Activated CD8-positive, alpha-beta memory T cell treated with anti-CD3 and anti-CD28 coated beads, Interleukin-2, amount 50 U/mL, for 1 hour (primary cell): ENCODE measurements around the gene PLCL1.

Experiments
- DNase-seq: peaks from one replicate; pipeline ENCODE4 v3.0.0-alpha.2; 2020; ENCODE audit errors: extremely low read depth

Gene PLCL1

DNA sequence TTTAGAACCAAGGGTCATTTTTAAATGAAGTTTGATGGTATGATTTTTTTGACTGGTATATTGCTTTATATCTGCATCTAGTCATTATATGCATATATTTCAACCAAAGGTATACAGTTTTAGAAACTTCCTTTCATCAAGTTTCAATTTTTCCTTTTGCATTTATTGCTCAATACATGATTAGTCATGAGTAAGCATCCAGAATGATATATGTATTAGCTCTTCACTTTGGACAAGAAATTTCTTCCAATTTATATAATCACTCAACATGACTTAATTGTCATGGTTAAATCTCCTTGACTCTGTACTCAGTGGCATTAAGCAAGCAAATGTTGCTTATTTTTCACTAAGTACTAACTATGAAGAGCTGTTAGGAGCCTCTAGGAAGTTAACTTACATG, 123.6 kb downstream of the PLCL1 start:
- no peak for DNase-seq

DNA sequence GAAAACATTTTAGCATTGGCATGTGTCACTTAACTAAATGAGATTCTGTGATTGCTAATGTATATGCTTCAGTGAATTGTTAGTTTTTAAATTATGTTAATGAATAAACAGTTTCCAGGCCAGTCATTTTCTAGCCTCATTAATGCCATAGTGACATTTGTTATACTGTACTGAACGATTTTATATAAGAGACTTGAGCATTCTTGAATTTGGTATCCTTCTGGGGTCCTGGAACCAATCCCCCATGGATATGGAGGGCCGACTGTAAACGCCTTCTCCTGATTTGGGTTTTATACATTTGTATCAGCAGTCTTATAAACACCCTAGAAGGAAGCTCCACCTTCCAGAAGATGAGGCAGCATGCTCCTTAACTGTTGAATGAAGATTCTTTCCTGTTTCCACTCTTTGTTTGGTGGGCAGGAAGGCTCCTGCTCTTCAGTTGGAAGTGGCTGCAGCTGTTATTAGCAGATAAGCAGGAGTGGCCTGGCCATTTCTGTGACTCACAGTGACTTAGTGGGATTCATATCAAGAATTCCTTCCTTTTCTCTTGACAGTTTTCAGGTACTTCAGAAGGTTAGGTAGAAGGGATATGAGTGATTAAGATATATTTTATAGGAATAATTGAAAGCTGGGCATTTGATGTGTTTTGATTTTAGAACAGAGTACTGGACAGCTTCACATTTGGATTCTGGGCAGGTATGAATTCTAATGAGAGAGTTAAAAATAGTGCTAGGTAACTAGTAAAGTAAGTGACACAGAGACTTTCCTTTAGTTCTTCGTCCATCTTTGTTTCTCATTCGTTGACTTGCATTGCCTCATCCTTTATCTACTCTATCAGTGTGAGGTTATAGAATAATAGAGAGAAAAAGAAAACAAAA, 124.9 kb downstream of the PLCL1 start:
- no peak for DNase-seq

DNA sequence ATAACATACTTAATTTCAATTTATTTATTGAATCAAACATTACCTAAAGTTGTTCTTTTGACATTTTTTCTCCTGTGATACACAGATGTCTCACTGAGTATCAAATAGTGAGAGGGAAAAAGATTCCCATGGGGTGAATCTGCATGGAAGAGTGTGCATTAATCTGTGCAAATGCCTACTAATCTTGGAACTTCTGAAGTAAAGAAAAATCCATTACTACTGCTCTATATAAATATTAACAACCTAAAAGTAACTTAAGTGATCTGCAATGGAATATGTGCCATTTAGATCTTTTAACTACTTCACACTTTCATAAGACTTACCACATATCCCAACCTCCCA, 125.5 kb downstream of the PLCL1 start:
- DNase-seq = no peak

DNA sequence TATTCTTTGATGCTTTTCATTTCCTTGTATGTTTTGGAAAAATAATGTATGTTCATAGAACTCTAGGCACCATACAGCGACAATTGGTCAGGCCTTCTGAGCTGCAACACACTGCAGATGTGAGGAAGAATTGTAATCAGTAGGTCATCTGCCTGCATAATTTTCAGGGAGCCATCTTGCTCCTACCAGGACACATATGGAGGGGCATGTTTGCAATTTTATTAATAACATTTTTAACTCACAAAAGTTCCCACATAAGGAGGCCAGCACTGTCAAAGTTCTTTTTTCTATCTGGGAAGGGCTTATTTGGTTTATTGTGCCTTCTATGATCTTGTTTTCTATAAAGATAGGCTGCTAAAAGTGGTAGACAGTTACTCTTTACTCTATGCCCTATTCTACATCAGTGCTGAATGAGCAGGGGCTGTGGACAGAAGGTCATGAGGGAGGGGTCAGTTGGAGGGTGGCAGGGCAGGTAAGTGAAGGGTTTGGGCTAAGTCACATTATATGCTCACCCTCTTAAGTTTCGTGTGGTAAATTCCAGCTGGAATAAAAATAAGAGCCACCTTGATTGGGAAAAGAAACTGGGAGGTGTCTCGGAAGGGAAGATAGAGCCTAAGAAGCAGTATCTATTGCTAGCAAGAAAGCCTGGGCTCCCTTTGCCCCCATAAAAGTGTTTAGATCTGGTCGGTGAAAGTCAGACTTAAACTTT, 126.3 kb downstream of the PLCL1 start:
- DNase-seq = no peak

DNA sequence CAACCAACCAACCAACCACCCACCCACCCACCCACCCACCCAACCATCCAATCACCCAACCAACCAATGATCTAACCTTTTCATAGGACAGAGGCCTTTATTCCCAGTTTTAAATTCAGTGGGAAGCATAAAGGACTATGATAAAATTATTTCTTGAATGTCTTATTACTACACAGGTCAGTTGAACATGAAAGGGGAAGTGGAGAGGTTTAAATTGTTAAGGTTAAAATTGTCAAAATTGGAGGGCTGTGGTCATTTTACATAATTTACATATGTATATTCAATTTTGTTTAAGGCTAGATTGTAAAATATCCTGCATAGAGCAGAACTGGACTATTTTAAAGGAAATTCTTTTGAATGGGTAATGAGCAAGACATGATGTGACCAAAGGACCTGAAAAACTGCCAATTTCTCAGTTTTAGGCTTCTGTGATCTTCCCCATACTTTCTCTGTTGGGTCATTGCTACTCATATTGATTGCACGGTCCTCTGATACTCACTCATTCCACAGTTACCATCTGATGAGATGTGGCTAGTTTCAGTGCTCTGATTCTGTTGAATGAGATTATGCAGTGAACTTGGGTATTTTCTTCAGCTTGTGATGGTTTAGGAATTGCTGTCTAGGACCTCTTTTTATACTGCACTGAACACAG, 127.4 kb downstream of the PLCL1 start:
- DNase-seq = no peak

DNA sequence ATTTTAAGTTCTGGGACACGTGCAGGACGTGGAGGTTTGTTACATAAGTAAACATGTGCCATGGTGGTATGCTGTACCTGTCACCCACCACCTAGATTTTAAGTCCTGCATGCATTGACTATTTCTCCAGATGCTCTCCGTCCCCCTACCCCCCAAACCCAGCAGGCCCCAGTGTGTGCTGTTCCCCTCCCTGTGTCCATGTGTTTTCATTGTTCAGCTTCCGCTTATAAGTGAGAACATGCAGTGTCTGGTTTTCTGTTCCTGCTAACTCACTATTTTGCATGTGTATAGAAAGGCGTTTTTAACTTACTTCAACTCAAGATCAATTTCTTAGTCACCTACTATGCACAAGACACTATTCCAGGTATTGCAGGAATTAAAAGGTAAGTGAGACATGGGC, 128.0 kb downstream of the PLCL1 start:
- DNase-seq = no peak

DNA sequence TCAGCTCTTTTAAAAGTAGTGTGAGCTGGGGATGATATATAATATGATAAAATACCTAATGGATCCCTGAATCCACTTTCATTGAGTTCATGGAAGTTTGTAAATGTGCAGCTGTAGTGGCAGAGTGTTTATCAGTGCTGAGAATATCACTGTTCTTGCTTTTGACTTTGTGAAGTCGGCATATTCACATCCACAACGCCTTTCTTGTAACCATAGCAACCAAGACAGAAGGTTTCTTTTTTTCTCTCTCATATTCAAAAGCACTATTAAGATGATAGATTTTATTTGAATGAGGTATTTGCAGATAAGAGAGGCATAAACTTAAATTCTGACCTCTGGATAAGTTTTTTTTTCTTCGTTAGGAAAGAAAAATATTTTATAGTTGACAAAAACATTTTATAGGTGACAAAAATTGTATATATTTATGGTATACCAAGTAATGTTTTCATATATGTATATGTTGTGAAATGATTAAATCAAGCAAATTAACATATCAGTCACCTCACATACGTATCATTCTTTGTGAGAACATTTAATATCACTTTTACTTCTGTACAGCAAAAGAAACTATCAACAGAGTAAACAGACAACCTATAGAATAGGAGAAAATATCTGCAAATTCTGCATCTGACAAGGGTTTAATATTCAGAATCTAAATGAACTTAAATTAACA, 130.0 kb downstream of the PLCL1 start:
- no peak for DNase-seq

DNA sequence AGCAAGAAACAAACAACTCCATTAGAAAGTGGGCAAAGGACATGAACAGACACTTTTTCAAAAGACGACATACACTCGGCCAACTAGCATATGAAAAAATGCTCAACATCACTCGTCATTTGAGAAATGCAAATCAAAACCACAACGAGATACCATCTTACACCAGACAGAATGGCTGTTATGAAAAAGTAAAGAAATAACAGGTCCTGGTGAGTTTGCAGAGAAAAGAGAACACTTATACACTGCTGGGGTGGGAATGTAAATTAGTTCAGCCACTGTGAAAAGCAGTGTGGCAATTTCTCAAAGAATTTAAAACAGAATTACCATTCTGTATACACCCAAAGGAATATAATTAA, 130.5 kb downstream of the PLCL1 start:
- no peak for DNase-seq

DNA sequence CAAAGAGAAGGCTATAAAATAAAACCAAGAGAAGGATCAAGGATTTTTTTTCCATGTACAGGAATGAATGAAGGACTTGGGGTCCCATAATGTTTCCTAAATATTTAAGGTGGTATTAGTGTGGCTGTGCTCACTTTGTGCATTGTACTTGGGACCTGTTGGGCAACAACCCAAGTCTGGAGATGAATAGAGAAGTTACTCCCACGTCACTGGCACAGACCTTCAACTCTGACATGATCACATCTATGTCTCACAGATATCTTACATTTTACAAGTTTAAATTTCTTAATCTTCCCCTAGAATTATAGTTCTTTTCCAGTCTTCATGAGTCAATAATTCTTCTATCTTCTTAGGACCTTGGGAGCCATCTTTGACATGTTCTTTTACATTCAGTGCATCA, 133.4 kb downstream of the PLCL1 start:
- DNase-seq = no peak

DNA sequence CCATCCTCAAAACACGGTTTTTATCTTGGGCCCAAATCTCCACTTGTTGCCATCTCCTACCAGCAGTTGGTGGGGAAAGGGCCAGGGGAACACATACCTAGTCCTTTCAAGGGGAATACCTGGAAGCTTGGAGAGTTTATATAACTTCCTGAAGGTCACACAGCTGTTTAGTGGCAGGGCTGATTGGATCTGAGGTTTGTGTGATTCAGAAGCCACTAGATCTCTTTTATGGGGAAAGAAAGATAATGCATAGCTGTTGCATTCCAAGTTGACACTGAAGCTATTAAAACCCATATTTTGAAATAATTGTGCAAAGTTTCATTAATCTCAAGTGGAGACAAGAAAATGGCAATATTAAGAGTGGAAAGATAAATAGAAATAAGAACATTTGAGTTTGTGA, 134.2 kb downstream of the PLCL1 start:
- no peak for DNase-seq

DNA sequence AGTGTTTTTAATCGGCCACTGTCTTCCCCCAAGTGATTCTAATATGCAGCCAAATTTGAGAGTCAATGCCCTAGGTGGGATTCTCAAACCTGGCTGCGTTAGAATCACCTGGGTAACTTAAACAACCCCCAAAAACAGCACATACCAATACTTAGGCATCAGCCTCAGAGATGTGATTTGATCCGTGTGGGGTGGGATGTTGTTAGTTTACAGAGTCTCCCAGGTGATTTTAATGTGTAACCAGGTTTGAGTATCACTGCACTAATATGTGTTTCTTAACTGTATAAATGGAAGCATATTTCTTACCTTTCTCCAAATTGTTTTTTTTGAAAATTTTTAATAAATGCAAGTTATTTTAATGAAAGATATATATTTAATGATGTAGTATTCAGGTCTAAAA, 135.4 kb downstream of the PLCL1 start:
- DNase-seq = no peak

DNA sequence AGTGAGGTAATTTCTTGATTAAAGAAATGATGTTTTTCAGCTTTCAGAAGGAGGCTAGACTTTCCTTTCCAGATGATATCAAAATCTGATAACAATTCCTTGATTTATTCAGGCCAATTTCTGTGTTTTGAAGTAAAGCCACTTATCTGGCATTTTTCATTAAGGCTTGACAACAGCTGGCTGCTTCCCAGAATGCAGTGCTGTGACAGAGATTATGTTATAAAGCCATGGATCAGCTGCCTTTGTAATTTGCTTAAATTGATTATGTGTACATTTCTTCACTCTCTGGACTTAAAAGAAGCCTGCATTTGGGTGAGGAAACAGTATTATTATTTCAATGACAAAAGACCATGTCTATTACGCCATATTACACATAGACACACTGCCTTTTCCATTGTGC, 136.0 kb downstream of the PLCL1 start:
- DNase-seq = no peak

DNA sequence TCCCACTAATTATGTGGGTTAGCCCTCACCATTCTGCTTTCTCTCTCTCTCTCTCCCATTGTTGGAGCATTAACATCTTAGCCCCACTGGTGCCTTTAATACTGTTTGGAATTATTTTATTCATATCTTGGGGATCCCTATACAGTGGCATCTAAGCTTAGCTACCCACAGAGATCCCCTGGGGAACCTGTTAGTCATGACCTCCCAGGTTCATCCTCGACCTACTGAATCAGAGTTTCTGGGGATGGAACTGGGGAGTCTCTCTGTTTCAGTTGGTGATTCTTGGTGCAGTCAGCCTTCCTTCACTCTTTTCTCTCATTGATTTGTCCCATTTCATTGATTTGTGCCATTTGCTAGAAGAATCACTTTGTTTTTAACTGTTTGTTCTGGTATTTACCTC, 137.3 kb downstream of the PLCL1 start:
- no peak for DNase-seq

DNA sequence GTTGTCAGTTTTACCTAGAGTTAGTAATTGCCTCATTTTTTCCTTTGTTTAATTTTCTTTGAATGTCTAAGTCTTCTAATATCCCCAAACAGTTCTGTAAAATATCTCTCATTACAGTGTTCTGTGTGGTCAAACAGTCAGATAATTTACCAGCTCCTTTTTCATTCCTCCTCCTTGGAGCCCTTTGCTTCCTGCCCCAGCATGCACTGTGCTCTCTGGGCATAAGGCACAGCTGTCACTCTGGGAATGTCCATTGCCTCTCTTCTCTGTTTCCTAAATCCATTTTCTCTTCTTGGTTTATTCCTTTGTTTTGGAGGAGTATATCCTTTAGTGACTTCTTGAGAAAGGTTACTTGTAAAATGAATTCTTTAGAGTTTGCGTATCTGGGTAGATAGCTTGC, 139.3 kb downstream of the PLCL1 start:
- no peak for DNase-seq

DNA sequence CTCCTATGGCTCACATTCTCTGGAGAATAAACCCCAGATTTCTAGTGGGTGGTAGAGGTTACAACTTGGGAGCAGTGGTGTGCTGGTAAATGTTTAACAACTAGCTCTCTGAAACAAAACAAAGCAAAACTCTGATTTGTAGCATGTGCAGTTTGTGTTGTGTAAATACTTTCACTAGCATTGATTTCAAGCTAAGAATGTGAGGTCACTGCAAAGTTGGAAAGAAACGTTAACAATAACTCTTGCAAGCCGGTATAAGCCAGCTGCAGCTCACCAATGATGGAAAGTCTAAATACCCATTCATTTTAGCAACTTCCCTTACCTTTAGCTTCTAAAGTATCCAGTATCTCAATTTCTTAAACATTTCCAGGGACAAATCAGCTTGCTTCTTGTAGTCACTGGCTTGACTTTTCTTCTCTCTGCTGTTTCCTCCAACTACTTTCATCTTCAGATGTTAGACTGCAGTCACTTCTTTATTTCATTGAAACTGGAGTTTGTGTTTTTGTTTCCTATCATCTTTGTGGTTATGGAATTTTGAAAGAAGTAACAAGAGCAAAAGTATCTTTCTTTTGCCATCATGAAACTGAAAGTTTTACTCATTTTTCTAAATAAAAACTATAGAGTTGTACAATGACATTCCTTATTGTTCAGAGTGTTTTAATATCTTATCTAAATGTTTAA, 140.2 kb downstream of the PLCL1 start:
- no peak for DNase-seq

DNA sequence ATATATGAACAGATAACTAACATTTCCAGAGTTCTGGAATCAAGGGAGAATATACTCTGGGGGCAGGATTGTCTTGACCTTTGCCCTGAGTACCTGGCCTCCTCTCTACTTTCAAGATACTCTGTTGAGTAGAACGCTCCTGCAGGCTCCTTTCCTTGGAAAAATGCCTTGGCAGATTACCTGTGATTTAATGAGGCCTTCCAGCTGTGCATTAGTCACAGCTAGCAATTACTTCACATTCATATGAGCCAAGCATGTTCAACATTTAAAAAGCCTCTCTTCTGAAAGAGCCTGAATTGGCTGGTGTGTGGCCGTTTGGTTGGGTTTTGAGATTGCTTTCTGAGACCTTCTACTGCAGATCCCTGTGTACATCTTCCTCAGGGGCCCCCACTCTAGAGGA, 142.2 kb downstream of the PLCL1 start:
- DNase-seq = no peak

DNA sequence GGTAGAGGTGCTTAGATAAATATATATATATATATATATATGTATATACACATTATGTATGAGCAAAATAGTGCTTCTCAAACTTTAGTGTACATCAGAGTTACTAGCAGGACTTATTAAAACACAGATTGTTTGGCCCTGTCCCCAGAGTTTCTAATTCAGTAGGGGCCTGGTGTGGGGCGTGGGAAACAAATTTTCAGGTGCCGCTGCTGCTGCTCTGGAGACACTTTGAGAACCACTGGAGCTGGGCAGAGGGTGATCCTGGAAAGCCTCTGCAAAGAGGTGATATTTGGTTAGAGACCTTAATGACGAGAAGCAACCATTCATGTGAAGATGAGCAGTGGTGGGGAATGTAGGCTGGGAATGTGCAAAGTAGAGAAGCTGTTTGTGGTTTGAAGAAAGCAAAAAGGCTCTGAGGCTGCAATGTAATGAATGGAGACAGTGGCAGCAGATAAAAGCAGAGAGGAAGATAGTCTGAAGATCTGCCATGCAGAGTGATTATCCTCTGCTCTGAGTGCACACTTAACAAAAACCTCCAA, 142.9 kb downstream of the PLCL1 start:
- DNase-seq = no peak

DNA sequence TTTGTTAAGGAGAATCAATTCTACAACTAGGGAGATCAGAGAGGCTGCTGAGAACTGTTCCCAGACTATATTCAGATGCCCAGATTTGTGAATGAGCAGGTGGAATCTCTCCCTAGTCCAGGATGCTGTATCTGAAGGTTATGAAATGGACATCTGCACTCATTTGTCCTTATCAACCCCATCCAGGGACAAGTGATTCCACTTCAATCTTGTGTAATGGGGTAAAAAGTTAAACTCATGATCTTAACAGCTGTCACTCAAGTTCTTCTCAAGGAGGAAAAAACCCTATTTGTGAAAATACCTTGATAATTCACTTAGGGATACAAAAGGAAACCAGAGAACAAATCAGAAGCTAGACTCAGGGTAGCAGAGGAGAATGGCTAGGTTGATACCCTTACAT, 144.8 kb downstream of the PLCL1 start:
- no peak for DNase-seq

DNA sequence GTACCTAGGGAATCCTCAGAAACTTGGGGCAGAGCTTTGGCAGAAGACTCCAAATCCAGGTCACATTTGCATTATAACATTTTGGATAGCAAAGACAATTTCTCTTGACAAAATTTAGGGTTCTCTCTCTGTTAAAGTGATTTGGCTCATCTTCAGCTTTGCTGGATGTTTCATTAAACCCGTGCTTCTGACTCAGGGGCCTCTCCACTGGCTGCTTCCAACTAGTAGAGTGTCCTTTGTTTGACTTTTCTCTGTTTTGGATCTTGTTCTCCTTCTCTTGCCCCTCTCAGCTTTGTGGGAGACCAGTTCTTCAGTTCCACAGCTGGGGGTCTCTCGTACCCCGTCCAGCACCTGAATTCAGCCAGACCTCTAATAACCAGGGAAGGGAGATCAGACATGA, 145.6 kb downstream of the PLCL1 start:
- no peak for DNase-seq

DNA sequence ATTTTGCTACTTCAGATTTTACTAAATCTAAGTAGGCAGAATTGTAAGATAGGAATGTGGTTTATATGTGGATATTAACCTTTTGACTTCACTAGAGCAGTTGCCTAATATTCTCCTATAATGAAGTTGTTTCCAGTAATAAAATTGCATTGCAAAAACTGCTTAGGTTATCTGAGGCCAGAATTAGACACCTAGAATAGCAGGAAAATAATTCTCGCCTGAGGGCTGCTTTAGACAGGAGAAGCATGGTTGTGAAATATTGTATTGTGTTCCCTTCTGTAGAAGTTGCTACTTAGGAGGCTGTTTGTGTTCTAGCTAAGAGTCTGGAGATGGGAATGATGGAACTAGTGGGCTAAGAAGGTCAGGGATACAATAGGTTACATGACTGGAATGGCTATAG, 146.3 kb downstream of the PLCL1 start:
- DNase-seq = no peak

DNA sequence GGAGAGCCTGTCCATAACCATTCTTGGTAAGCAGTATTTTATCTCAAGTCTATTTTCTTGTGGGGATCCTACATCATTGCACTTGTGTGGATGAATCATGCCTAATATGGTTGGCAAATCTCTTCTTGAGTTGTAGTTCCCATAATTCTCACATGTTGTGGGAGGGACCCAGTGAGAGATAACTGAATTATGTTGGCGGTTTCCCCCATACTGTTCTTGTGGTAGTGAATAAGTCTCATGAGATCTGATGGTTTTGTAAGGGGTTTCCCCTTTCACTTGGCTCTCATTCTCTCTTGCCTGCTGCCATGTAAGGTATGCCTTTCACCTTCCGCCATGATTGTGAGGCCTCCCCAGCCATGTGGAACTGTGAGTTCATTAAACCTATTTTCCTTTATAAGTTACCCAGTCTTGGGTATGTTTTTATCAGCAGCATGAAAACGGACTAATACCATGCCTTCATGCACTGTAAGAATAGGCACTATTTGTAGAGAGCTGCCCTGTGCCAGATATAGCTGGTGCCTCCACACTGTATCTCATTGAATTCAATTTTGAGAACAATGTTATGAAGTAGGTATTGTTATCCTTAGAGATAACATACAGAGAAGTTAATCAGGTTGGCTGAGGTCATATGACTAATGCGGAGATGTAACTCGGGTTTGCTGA, 148.3 kb downstream of the PLCL1 start:
- no peak for DNase-seq
